Measurements from ENCODE around the gene MDC1.

DNA sequence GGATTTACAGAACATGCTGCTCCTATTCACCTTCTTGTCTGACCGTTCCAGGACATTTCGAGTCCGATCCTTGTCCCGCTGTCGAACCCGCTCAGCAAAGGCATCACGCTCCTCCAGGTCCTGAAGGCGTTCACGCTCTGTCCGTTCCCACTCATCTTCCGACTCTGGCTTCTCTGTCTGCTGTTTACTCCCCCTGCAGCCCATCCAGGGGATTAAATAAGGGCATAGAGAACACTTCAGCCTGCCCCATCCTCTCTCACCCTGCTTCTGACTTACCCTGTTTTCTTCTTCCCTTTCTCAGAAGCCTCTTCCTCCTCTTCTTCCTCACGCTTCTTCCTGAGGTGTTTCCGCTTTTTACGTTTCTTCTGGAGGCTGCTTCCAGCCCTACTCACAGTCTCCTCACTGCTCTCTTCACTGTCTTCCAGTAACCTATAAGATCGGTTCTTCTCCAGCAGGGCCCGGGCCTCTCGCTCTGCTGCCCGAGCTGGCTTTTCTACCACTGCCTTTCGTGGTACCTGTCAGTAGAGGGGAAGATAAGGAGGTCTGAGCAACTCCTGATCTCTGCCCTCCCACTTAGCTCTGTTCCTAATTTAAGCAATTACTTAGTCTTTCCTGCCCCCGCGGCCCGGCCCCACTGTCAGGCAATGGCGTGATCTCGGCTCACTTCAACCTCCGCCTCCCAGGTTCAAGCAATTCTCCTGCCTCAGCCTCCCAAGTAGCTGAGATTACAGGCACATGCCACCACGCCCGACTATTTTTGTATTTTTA lies 46.1 kb downstream of the MDC1 start:
- TF ChIP-seq, protein P1, sequence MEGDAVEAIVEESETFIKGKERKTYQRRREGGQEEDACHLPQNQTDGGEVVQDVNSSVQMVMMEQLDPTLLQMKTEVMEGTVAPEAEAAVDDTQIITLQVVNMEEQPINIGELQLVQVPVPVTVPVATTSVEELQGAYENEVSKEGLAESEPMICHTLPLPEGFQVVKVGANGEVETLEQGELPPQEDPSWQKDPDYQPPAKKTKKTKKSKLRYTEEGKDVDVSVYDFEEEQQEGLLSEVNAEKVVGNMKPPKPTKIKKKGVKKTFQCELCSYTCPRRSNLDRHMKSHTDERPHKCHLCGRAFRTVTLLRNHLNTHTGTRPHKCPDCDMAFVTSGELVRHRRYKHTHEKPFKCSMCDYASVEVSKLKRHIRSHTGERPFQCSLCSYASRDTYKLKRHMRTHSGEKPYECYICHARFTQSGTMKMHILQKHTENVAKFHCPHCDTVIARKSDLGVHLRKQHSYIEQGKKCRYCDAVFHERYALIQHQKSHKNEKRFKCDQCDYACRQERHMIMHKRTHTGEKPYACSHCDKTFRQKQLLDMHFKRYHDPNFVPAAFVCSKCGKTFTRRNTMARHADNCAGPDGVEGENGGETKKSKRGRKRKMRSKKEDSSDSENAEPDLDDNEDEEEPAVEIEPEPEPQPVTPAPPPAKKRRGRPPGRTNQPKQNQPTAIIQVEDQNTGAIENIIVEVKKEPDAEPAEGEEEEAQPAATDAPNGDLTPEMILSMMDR (IDR thresholded peaks at IDR 0.05 in 4 of 5, conservative IDR thresholded peaks at IDR 0.05 in 1 of 5) = no peak
- TF ChIP-seq POLR2A (IDR thresholded peaks at IDR 0.05) = no peak

Data from gastrocnemius medialis (tissue), 4 donors.